NCI-H146 treated with DMSO at 0.1 percent for 48 hours (cell line): ENCODE results near the gene GREB1L.
A peak's percentile ranks its signal among the peaks of the same experiment; 100 is the strongest.

Experiments used
- DNase-seq: peaks from one replicate; lab custom pipeline; 2025; ENCODE audit not compliant: unreplicated experiment; lab: John Stamatoyannopoulos, UW

GREB1L gene

GRCh38 chr18:21483051-21483450, 241.0 kb downstream of the GREB1L start:
- DNase-seq = no peak

GRCh38 chr18:21484851-21485636, 243.0 kb downstream of the GREB1L start:
- no peak for DNase-seq

GRCh38 chr18:21486905-21487437, 244.9 kb downstream of the GREB1L start:
- no peak for DNase-seq

- peak; percentile 33 for DNase-seq
These were observed 247.2 kb downstream of the GREB1L start for GRCh38 chr18:21489119-21489750.

GRCh38 chr18:21489919-21490495, 248.0 kb downstream of the GREB1L start:
- no peak for DNase-seq

- DNase-seq = no peak
These were observed 248.7 kb downstream of the GREB1L start for GRCh38 chr18:21490748-21491147.

- DNase-seq = no peak
These were observed 254.3 kb downstream of the GREB1L start for GRCh38 chr18:21496277-21496835.

- DNase-seq = no peak
These were observed 258.0 kb downstream of the GREB1L start for GRCh38 chr18:21499997-21500396.

GRCh38 chr18:21502661-21503060, 260.6 kb downstream of the GREB1L start:
- no peak for DNase-seq

GRCh38 chr18:21507913-21508701, 266.1 kb downstream of the GREB1L start:
- no peak for DNase-seq

GRCh38 chr18:21509062-21509461, 267.0 kb downstream of the GREB1L start:
- no peak for DNase-seq

GRCh38 chr18:21513292-21513691, 271.3 kb downstream of the GREB1L start:
- no peak for DNase-seq

- DNase-seq = no peak
These were observed 271.7 kb downstream of the GREB1L start for GRCh38 chr18:21513741-21514140.

GRCh38 chr18:21522530-21522929, 280.5 kb downstream of the GREB1L start:
- DNase-seq = no peak

GRCh38 chr18:21525916-21526315, 283.9 kb downstream of the GREB1L start:
- DNase-seq = no peak

GRCh38 chr18:21526463-21526862, 284.4 kb downstream of the GREB1L start:
- no peak for DNase-seq

GRCh38 chr18:21534327-21534726, 292.3 kb downstream of the GREB1L start:
- DNase-seq = no peak

GRCh38 chr18:21538230-21538629, 296.2 kb downstream of the GREB1L start:
- no peak for DNase-seq

GRCh38 chr18:21546423-21546822, 304.4 kb downstream of the GREB1L start:
- DNase-seq = no peak

GRCh38 chr18:21548647-21549046, 306.6 kb downstream of the GREB1L start:
- no peak for DNase-seq

- DNase-seq = no peak
These were observed 308.5 kb downstream of the GREB1L start for GRCh38 chr18:21550510-21550970.
